Measurements from ENCODE around the gene LRP1B.

DNA sequence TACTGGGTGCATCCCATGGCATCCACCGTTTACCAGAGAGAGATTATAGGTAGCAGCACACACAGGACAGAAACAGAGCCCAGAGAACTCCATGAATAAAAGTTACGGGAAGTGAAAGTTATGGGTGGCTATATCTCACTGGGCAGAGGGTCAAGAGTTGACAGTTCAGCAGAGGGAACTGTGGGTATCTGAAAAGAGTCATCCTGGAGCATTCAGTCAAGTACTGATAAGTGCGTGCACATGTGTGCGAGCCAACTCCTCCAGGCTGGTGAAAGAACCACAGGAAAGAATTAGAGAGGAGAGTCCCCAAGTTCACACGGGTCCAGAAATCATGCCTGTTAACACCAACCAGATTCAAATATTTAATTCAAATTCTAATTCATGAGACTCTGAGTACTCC is 1588.2 kb downstream of the LRP1B start:
- TF ChIP-seq, protein P1, sequence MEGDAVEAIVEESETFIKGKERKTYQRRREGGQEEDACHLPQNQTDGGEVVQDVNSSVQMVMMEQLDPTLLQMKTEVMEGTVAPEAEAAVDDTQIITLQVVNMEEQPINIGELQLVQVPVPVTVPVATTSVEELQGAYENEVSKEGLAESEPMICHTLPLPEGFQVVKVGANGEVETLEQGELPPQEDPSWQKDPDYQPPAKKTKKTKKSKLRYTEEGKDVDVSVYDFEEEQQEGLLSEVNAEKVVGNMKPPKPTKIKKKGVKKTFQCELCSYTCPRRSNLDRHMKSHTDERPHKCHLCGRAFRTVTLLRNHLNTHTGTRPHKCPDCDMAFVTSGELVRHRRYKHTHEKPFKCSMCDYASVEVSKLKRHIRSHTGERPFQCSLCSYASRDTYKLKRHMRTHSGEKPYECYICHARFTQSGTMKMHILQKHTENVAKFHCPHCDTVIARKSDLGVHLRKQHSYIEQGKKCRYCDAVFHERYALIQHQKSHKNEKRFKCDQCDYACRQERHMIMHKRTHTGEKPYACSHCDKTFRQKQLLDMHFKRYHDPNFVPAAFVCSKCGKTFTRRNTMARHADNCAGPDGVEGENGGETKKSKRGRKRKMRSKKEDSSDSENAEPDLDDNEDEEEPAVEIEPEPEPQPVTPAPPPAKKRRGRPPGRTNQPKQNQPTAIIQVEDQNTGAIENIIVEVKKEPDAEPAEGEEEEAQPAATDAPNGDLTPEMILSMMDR (IDR thresholded peaks at IDR 0.05; ENCODE audit: low read length), result no peak
- TF ChIP-seq EZH2 (optimal IDR thresholded peaks at IDR 0.05; ENCODE audit: low read depth, low read length) (no peak), EZH2phosphoT487 (IDR thresholded peaks at IDR 0.05; ENCODE audit: low read length) (no peak)
